Measurements from ENCODE around the gene CD6.

GRCh38 chr11:60923326-60923725 is 48.2 kb upstream of the CD6 start:
- TF ChIP-seq CTCF (IDR thresholded peaks at IDR 0.05) (no peak), POLR2A (IDR thresholded peaks at IDR 0.05) (no peak), POLR2AphosphoS5 (IDR thresholded peaks at IDR 0.05) (no peak)

Data from prostate gland (tissue), 2 donors.